Measurements from ENCODE around the gene VCP. TPM values are rescaled to one million over a fixed set of nuclear protein-coding genes. Genes with fewer than 3 reads are reported as not detected.

Gene VCP
- total RNA-seq, 1 donor from 2014 or later = 238 TPM

DNA sequence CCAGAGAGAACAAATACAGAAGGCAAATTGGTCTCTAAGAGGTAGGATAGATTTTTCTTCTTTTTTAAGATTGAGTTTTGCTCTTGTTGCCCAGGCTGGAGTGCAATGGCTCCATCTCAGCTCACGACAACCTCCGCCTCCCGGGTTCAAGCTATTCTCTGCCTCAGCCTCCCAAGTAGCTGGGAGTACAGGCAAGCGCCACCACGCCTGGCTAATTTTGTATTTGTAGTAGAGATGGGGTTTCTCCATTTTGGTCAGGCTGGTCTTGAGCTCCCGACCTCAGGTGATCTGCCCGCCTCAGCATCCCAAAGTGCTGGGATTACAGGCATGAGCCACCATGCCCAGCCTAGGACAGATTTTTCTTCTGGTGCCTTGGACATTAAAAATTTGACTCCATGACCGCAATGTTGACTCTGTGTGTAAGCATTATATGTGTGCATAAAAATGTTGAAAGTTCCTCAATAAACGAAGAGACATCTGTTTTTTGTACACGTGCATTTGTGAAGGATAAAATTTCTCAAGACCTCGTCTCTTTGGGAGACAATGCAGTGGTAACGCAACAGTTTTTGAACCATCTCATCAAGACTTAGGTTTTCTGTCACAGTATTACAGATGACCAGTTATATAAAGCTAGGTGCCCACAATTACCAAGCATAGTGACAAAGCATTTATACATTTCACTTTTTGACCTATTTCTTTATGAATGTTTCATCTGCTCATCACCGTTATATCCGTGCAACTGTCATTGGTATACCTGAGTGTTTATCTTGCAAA is 17.4 kb downstream of the VCP start:
- H3K27ac Mint-ChIP-seq = no peak overlapping the region

DNA sequence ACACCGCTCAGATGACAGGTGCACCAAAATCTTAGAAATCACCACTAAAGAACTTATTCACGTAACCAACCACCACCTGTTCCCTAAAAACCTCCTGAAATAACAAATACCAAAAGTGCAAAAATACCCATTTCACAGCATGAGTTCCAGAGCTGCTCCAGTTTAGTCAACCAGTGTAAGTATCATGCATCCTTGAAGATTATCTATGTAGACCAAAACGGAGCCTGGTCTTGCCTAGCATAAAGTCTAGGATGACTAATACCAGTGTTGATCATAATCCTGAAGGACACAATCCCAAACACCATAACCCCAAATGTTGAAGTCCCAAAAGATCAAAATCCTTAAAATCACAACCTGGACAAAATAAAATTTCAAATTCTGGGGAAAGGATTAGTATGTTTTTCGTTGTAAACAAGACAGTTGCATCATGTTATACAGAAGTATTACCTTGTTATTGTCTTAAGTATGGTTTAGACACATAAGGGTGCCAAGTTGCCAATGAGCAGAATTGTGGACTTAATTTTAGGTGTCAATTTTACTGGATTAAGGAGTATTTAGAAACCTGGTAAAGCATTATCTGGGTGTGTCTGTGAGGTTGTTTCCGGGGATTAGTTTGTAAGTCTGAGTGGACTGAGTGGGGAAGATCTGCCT is 18.1 kb downstream of the VCP start:
- Histone ChIP-seq H4K20me1 (ENCODE audit: low read depth) (peaks cover 4% of the 10 kb centered on the region), H3K36me3 (peaks cover 19% of the 10 kb centered on the region), H2AFZ (replicated peaks) (no peak overlapping the region), H3K79me2 (ENCODE audit: low read depth) (no peaks in the 10 kb centered on the region), H3K9me3 (ENCODE audit: low read depth) (no peaks in the 10 kb centered on the region), H3K27me3 (no peaks in the 10 kb centered on the region), H3K9ac (no peak overlapping the region), H3K4me1 (no peaks in the 10 kb centered on the region), H3K4me2 (no peak overlapping the region), H3K27ac (no peak overlapping the region), H3F3A (ENCODE audit: low read depth) (peaks cover 49% of the 10 kb centered on the region), H3K4me3 (no peak overlapping the region)
- TF ChIP-seq EZH2phosphoT487 (IDR thresholded peaks at IDR 0.05) (no peak), EZH2 (IDR thresholded peaks at IDR 0.05) (no peak), CTCF (IDR thresholded peaks at IDR 0.05) (no peak)
- H3K27me3 Mint-ChIP-seq (ENCODE audit: insufficient read depth, low read depth) = no peaks in the 10 kb centered on the region
- no peak for DNase-seq (ENCODE audit: low spot score)
- peaks cover 3% of the 10 kb centered on the region for H3K9me3 Mint-ChIP-seq
- no peak overlapping the region for H3K27ac Mint-ChIP-seq
- no peak overlapping the region for H3K4me3 Mint-ChIP-seq
- H3K36me3 Mint-ChIP-seq = peaks cover 73% of the 10 kb centered on the region
- no peaks in the 10 kb centered on the region for H3K4me1 Mint-ChIP-seq

More for the DNA sequence above, 17.4 kb downstream of the VCP start:
- Histone ChIP-seq H3K36me3 (peaks cover 19% of the 10 kb centered on the region), H3K9me3 (ENCODE audit: low read depth) (no peaks in the 10 kb centered on the region), H3K27ac (no peak overlapping the region), H3K9ac (no peak overlapping the region), H2AFZ (replicated peaks) (no peak overlapping the region), H4K20me1 (ENCODE audit: low read depth) (peaks cover 4% of the 10 kb centered on the region), H3K4me1 (no peaks in the 10 kb centered on the region), H3K4me3 (no peak overlapping the region), H3K27me3 (no peaks in the 10 kb centered on the region), H3K79me2 (ENCODE audit: low read depth) (no peaks in the 10 kb centered on the region), H3K4me2 (no peak overlapping the region), H3F3A (ENCODE audit: low read depth) (peaks cover 49% of the 10 kb centered on the region)
- no peak overlapping the region for H3K4me3 Mint-ChIP-seq
- H3K4me1 Mint-ChIP-seq = no peaks in the 10 kb centered on the region
- TF ChIP-seq EZH2 (IDR thresholded peaks at IDR 0.05) (no peak), EZH2phosphoT487 (IDR thresholded peaks at IDR 0.05) (no peak), CTCF (IDR thresholded peaks at IDR 0.05) (no peak)
- no peaks in the 10 kb centered on the region for H3K27me3 Mint-ChIP-seq (ENCODE audit: insufficient read depth, low read depth)
- DNase-seq (ENCODE audit: low spot score) = no peak
- peaks cover 3% of the 10 kb centered on the region for H3K9me3 Mint-ChIP-seq
- peaks cover 75% of the 10 kb centered on the region for H3K36me3 Mint-ChIP-seq

DNA sequence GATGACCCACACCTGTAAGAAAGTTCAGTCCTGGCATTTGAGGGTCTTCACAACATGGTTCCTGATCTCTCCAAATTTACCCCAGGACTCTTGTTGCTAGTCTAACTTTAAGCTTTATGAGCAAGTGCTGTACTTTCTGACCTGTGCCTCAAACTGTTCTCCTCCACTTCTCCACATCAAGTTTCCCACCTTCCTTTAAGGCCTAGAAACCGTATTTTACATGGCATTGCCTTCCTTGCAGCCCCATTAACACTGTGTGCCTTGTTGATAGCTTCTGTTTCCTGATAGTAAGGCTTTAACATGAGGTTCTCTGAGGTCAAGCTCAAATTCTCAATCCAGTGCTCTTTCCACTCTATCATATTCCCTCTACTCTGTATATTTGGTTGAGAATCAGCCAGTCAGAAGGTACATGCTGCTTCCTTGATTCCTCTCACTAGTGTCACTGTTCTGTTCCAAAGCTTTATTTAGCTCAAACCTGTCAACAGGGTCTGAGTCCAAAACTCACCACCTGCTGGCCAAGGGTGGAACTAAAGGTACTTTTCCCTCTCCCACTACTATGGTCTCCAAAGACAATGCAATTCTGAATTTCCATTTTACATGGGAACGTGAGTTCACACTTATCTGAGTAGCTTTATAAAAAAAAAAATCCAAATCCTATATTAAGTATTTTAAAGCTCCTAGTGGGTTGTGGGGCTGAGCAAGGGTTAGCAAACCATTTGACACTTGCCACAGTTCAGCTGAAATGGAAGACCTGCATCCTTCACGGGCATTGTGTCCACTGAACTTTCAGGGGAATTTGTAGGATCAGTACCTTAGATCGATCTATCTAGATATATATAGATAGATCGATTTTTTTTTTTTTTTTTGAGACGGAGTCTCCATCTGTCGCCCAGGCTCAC is 21.1 kb downstream of the VCP start:
- Histone ChIP-seq H4K20me1 (ENCODE audit: low read depth) (no peaks in the 10 kb centered on the region), H3K27me3 (no peaks in the 10 kb centered on the region), H3K4me1 (no peaks in the 10 kb centered on the region), H3K4me3 (no peak overlapping the region), H3K4me2 (no peak overlapping the region), H3K27ac (no peak overlapping the region), H3K9me3 (ENCODE audit: low read depth) (no peaks in the 10 kb centered on the region), H3K79me2 (ENCODE audit: low read depth) (no peaks in the 10 kb centered on the region), H3K36me3 (peaks cover 9% of the 10 kb centered on the region), H3F3A (ENCODE audit: low read depth) (peaks cover 31% of the 10 kb centered on the region), H3K9ac (no peak overlapping the region), H2AFZ (replicated peaks) (no peak overlapping the region)
- no peak overlapping the region for H3K27ac Mint-ChIP-seq
- peaks cover 4% of the 10 kb centered on the region for H3K27me3 Mint-ChIP-seq (ENCODE audit: insufficient read depth, low read depth)
- TF ChIP-seq EZH2phosphoT487 (IDR thresholded peaks at IDR 0.05) (no peak), EZH2 (IDR thresholded peaks at IDR 0.05) (no peak), CTCF (IDR thresholded peaks at IDR 0.05) (peak; percentile 73)
- H3K4me1 Mint-ChIP-seq = no peaks in the 10 kb centered on the region
- no peak overlapping the region for H3K4me3 Mint-ChIP-seq
- H3K9me3 Mint-ChIP-seq = peaks cover 3% of the 10 kb centered on the region
- DNase-seq (ENCODE audit: low spot score) = peak; percentile 60
- H3K36me3 Mint-ChIP-seq = peaks cover 57% of the 10 kb centered on the region

All from neural progenitor cell (in vitro differentiated cells).